Mucosa of descending colon (tissue), 3 donors: ENCODE results near the gene FBLN2. TPM values are rescaled to one million over a fixed set of nuclear protein-coding genes. Genes with fewer than 3 reads are reported as not detected.

Source experiments
- ATAC-seq: fragments of 200-7000 bp; cut with Tn5 transposase; one replicate; pipeline ENCODE4 v1.9.1; 2020; ENCODE audit warnings: mild to moderate bottlenecking, moderate library complexity
- DNase-seq, 3 donors: peaks; one replicate each; pipeline ENCODE4 v3.0.0-alpha.2; 2020
- H3K36me3 ChIP-seq: fragments of 200-600 bp; one replicate; pipeline ENCODE4 v1.8.0; 2021; ENCODE audit warnings: low read depth, mild to moderate bottlenecking
- H3K4me1 ChIP-seq: fragments of 200-600 bp; one replicate; pipeline ENCODE4 v1.8.0; 2021; ENCODE audit warnings: low read depth, mild to moderate bottlenecking
- H3K4me3 ChIP-seq: fragments of 200-600 bp; one replicate; pipeline ENCODE4 v1.8.0; 2021; ENCODE audit warnings: mild to moderate bottlenecking
- H3K9me3 ChIP-seq: fragments of 200-600 bp; one replicate; pipeline ENCODE4 v1.8.0; 2021; ENCODE audit warnings: mild to moderate bottlenecking
- CTCF ChIP-seq: fragments of 200-600 bp; IDR thresholded peaks from one replicate; pipeline ENCODE4 v1.8.0; 2022; ENCODE audit warnings: antibody characterized with exemption, mild to moderate bottlenecking
- intact Hi-C, 2 donors: fragments of 100-400 bp; cut with DNase I in 1 of 2; cut with micrococcal nuclease in 1 of 2; formaldehyde crosslinking; loops; one replicate each; pipeline versions ENCODE4 v1.11.0 to v1.11.1; 2022; cut with DNase I, micrococcal nuclease
- total RNA-seq, 3 donors: library from RNA; stranded (reverse); fragmentation: NEBNext Ultra II Directional in 2 of 3; extraction: Animal tissue kit (Norgen Biotek cat#: 25700) in 2 of 3; gene quantifications; one replicate each; pipeline versions ENCODE4 v1.2.1 to v1.2.4, GENCODE V29; 2021 to 2023
- donor health status: DM: no; HTN: no; CAD: no; lungs with moderate emphysema.
- donor health status: DM: no; HTN: no; CAD: no.
- donor health status: DM: no; HTN: yes; CAD: no.

FBLN2 gene
- total RNA-seq, 3 donors from 2014 or later = 10.2 to 48.9 (median 30.5) TPM

DNA sequence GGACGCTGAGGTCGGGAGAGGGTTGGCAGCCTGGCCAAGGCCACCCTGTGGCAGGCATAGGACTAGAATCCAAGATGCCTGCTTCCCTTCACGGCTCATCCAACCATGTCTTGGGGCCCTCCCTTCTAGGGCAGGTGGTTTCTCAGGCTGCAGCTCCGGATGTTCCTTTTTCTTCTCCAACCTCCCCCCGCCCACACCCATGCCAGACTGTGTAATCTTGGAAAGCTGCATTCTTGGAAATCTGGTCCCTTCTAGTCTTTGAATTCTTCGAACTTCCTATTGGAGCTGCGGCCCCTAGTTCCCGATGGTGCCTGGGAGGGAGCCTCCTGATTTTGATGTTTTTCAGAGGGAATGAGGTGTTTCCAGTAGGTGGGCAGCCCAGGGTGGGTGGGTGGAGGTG, 109.8 kb downstream of the FBLN2 start:
- Histone ChIP-seq H3K36me3 (no peaks in the 10 kb centered on the region), H3K4me1 (no peaks in the 10 kb centered on the region), H3K9me3 (no peaks in the 10 kb centered on the region), H3K4me3 (no peak overlapping the region)
- no peak for TF ChIP-seq CTCF
- intact Hi-C loops = loop anchor here in 1 of 2 donors (5.0 kb wide), 1 partner anchor 161 kb away; no protein-coding TSS in a partner anchor
- DNase-seq (no peak), ATAC-seq (no peak)

GRCh38 chr3:13659221-13659969, 110.5 kb downstream of the FBLN2 start:
- Histone ChIP-seq H3K4me3 (no peak overlapping the region), H3K4me1 (no peaks in the 10 kb centered on the region), H3K9me3 (no peaks in the 10 kb centered on the region), H3K36me3 (no peaks in the 10 kb centered on the region)
- intact Hi-C loops = loop anchor here in 1 of 2 donors (5.0 kb wide), 1 partner anchor 162 kb away; no protein-coding TSS in a partner anchor
- DNase-seq (no peak), ATAC-seq (no peak)
- no peak for TF ChIP-seq CTCF

DNA sequence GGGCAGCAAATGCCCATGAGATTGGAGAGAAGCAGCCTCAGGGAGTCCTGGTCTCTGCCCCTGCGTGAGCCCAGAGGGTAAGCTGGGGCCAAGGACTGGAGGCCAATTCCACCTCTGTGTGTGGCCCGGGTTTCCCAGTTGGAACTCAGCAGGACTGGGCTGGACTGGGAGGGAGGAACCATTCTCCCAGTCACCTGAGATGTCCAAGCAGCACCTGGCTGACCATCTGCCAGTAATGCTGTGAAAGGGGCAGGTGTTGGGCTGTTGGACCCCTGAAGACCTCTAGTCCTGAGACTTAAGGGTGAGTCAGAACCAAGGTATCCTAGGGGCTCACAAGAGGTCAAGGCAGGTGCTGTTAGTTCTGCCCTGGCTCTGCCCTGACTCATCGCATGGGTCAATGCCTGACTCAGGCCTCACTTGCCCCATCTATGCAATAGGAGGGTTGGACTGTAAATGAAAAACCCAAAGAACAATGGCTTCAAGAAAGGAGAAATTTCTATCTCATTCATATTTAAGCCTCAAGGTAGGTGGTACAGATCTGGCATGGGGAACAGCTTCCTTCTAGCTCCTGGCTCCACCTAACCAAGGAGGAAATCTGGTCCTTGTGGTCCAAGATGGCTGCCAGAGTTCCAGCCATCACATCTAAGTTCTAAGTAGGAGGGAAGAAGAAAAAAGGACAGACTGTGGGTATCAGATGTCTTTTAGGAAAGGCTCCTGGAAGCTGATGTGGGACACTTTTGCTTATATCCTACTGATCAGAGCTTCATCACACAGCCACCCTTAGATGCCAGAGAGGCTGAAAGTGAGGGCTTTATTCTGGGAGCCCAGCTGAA, 111.3 kb downstream of the FBLN2 start:
- Histone ChIP-seq H3K4me1 (no peaks in the 10 kb centered on the region), H3K4me3 (no peak overlapping the region), H3K9me3 (no peaks in the 10 kb centered on the region), H3K36me3 (no peaks in the 10 kb centered on the region)
- DNase-seq (no peak), ATAC-seq (no peak)
- no peak for TF ChIP-seq CTCF
- intact Hi-C loops = no loop called here

GRCh38 chr3:13661121-13661520, 112.2 kb downstream of the FBLN2 start:
- H3K9me3 ChIP-seq = no peaks in the 10 kb centered on the region
- no peak for TF ChIP-seq CTCF
- intact Hi-C loops = no loop called here
- ATAC-seq = no peak
- H3K36me3 ChIP-seq = no peaks in the 10 kb centered on the region
- DNase-seq = no peak
- no peaks in the 10 kb centered on the region for H3K4me1 ChIP-seq
- H3K4me3 ChIP-seq = no peak overlapping the region

GRCh38 chr3:13662238-13662847, 113.4 kb downstream of the FBLN2 start:
- no peaks in the 10 kb centered on the region for H3K9me3 ChIP-seq
- DNase-seq (no peak), ATAC-seq (no peak)
- intact Hi-C loops = no loop called here
- TF ChIP-seq CTCF = no peak
- no peak overlapping the region for H3K4me3 ChIP-seq
- no peaks in the 10 kb centered on the region for H3K4me1 ChIP-seq
- H3K36me3 ChIP-seq = no peaks in the 10 kb centered on the region
